Endothelial cell of umbilical vein (primary cell): ENCODE data around the gene CWF19L2.

Experiments
- CTCF ChIP-seq, 2 donors: IDR thresholded peaks; 1 replicate in 1 of 2; 2 replicates in 1 of 2; pipeline ENCODE4 v1.5.1; 2011; ENCODE audit warnings: low read length in 2 of 2, mild to moderate bottlenecking in 2 of 2, moderate library complexity in 2 of 2, control low read depth in 1 of 2, inconsistent platforms in 1 of 2, low read depth in 1 of 2; ENCODE audit not compliant: insufficient read depth in 1 of 2; ENCODE audit errors: extremely low read depth in 1 of 2
- FOS ChIP-seq: IDR thresholded peaks from 2 replicates; pipeline ENCODE4 v1.6.1; 2011; ENCODE audit warnings: mild to moderate bottlenecking, low read length, moderate library complexity, borderline replicate concordance; ENCODE audit not compliant: insufficient read depth
- MAX ChIP-seq: IDR thresholded peaks from 2 replicates; pipeline ENCODE4 v1.6.1; 2011; ENCODE audit not compliant: insufficient read depth, insufficient read length
- POLR2A ChIP-seq: IDR thresholded peaks from 2 replicates; pipeline ENCODE4 v1.6.1; 2012; ENCODE audit warnings: low read depth, mild to moderate bottlenecking, control low read depth, low read length
- POLR2AphosphoS5 ChIP-seq: IDR thresholded peaks from 2 replicates; pipeline ENCODE4 v1.6.1; 2012; ENCODE audit warnings: low read depth, mild to moderate bottlenecking, control low read depth, low read length, moderate library complexity; ENCODE audit not compliant: insufficient read depth

GRCh38 chr11:107301878-107302277, 155.7 kb downstream of the CWF19L2 start:
- no peak for TF ChIP-seq CTCF (IDR thresholded peaks at IDR 0.05; ENCODE audit: extremely low read depth in 1 of 2, insufficient read depth in 1 of 2, low read depth in 1 of 2, low read length in 2 of 2)
- TF ChIP-seq POLR2A = no peak
- TF ChIP-seq MAX = no peak
- no peak for TF ChIP-seq FOS
- TF ChIP-seq POLR2AphosphoS5 = no peak
